GM12891 (cell line): ENCODE results near the gene ZNF493.

Experiments used
- PAX5 ChIP-seq: IDR thresholded peaks from 2 replicates; pipeline ENCODE4 v1.6.1; 2011; ENCODE audit warnings: low read length, moderate library complexity, mild to moderate bottlenecking; ENCODE audit not compliant: insufficient read depth, severe bottlenecking
- POLR2A ChIP-seq: IDR thresholded peaks from 2 replicates; pipeline ENCODE4 v1.6.1; 2011; ENCODE audit warnings: low read depth, low read length, control low read depth
- POLR2AphosphoS5 ChIP-seq: IDR thresholded peaks from 2 replicates; pipeline ENCODE4 v1.6.1; 2011; ENCODE audit warnings: low read depth, low read length, control low read depth
- SPI1 ChIP-seq: IDR thresholded peaks from 2 replicates; pipeline ENCODE4 v1.6.1; 2011; ENCODE audit warnings: low read depth, low read length, control low read depth
- TAF1 ChIP-seq: IDR thresholded peaks from 2 replicates; pipeline ENCODE4 v1.6.1; 2011; ENCODE audit warnings: low read depth, low read length, control low read depth

GRCh38 chr19:21402303-21402985 is 5.5 kb downstream of the ZNF493 start:
- TF ChIP-seq POLR2AphosphoS5 (no peak), POLR2A (no peak), SPI1 (no peak), TAF1 (no peak), PAX5 (no peak)
